Fibroblast of skin of left quadriceps (primary cell): Measurements from ENCODE around the gene COL9A3.
A peak's percentile ranks its signal among the peaks of the same experiment; 100 is the strongest.
"Not testable (repeated sequence)": the region's sequence is repeated elsewhere in the genome, so short reads cannot be mapped to it uniquely, and the experiment has no call there.

ENCODE experiments used
- DNase-seq, 2 experiments: peaks; one replicate each; pipeline ENCODE4 v3.0.0-alpha.2; 2013; ENCODE audit warnings: low read depth in 2 of 2

COL9A3 gene

GRCh38 chr20:62835931-62836861, 19.3 kb downstream of the COL9A3 start:
- DNase-seq, result no peak

GRCh38 chr20:62836967-62837490, 20.2 kb downstream of the COL9A3 start:
- no peak for DNase-seq

- DNase-seq, result no peak
Measured at GRCh38 chr20:62837790-62838127, 20.9 kb downstream of the COL9A3 start.

GRCh38 chr20:62838128-62838891, 21.5 kb downstream of the COL9A3 start:
- no peak for DNase-seq

- DNase-seq, result no peak
Measured at GRCh38 chr20:62839261-62839660, 22.4 kb downstream of the COL9A3 start.

GRCh38 chr20:62839816-62840215, 23.0 kb downstream of the COL9A3 start:
- DNase-seq, result no peak

- DNase-seq, result no peak
Measured at GRCh38 chr20:62840244-62841197, 23.7 kb downstream of the COL9A3 start.

- DNase-seq, result no peak
Measured at GRCh38 chr20:62841705-62842212, 24.9 kb downstream of the COL9A3 start.

GRCh38 chr20:62843656-62844055, 26.8 kb downstream of the COL9A3 start:
- no peak for DNase-seq

- no peak for DNase-seq
Measured at GRCh38 chr20:62844182-62844581, 27.3 kb downstream of the COL9A3 start.

GRCh38 chr20:62845416-62846160, 28.7 kb downstream of the COL9A3 start:
- DNase-seq, result peak; percentile 55 to 63

- DNase-seq, result no peak
Measured at GRCh38 chr20:62846166-62846890, 29.5 kb downstream of the COL9A3 start.

- not testable (repeated sequence) for DNase-seq
Measured at GRCh38 chr20:62848917-62849316, 32.1 kb downstream of the COL9A3 start.

- no peak for DNase-seq
Measured at GRCh38 chr20:62849431-62849830, 32.6 kb downstream of the COL9A3 start.

- DNase-seq, result no peak
Measured at GRCh38 chr20:62850333-62850974, 33.6 kb downstream of the COL9A3 start.

GRCh38 chr20:62852196-62852595, 35.3 kb downstream of the COL9A3 start:
- no peak for DNase-seq

- no peak for DNase-seq
Measured at GRCh38 chr20:62852841-62853240, 36.0 kb downstream of the COL9A3 start.

- DNase-seq, result not testable (repeated sequence)
Measured at GRCh38 chr20:62853304-62853703, 36.5 kb downstream of the COL9A3 start.

GRCh38 chr20:62854121-62854520, 37.3 kb downstream of the COL9A3 start:
- no peak for DNase-seq
